ENCODE data around the gene RIN1. TPM values are rescaled to one million over a fixed set of nuclear protein-coding genes. Genes with fewer than 3 reads are reported as not detected.

RIN1 gene
- total and polyA plus RNA-seq, 2 donors (not counting 3 experiments of a cell fraction or from before 2014, with no cell fraction given), result 4.4 to 10.2 TPM

GRCh38 chr11:66341502-66342126 is 5.4 kb upstream of the RIN1 start:
- FAIRE-seq (no peak), DNase-seq (ENCODE audit: low read depth, low spot score) (no peak)
- H3K27ac ChIP-seq (ENCODE audit: insufficient read depth, low read depth, low read length), result no peak overlapping the region
- H3K9me1 ChIP-seq (replicated peaks; ENCODE audit: control insufficient read depth, extremely low read depth, insufficient read depth, low read length), result no peaks in the 10 kb centered on the region
- peaks cover 19% of the 10 kb centered on the region for H3K79me2 ChIP-seq (ENCODE audit: control insufficient read depth, insufficient read depth, low read length)
- POLR2A ChIA-PET, result no interaction called here
- peaks cover 0 to 23% of the 10 kb centered on the region in 2 experiments for H3K36me3 ChIP-seq (ENCODE audit: control insufficient read depth in 2 of 2, extremely low read depth in 1 of 2, insufficient read depth in 2 of 2, low read length in 2 of 2)
- no TSS peak for BruUV-seq (replicated peaks)
- no peaks in the 10 kb centered on the region for H3K9me3 ChIP-seq (replicated peaks; ENCODE audit: control insufficient read depth, insufficient read depth, low read length)
- H2AFZ ChIP-seq (ENCODE audit: low read depth, low read length), result no peak overlapping the region
- no peak overlapping the region for H3K4me2 ChIP-seq (ENCODE audit: insufficient read depth, low read length)
- H3K4me1 ChIP-seq (ENCODE audit: control insufficient read depth, extremely low read depth, insufficient read depth, low read length), result peaks cover 22% of the 10 kb centered on the region
- no peaks in the 10 kb centered on the region for H3K27me3 ChIP-seq (ENCODE audit: control insufficient read depth in 2 of 2, insufficient read depth in 2 of 2, low read length in 2 of 2)
- TF ChIP-seq EZH2 (IDR thresholded peaks at IDR 0.05; ENCODE audit: borderline replicate concordance, low read depth, low read length, severe bottlenecking) (no peak), POLR2A (IDR thresholded peaks at IDR 0.05; ENCODE audit: low read depth, low read length) (no peak), JUN (IDR thresholded peaks at IDR 0.05; ENCODE audit: borderline replicate concordance, insufficient read depth, insufficient read length, low read depth) (no peak), POLR2AphosphoS5 (IDR thresholded peaks at IDR 0.05; ENCODE audit: insufficient read depth, low read depth, low read length) (no peak), FOS (IDR thresholded peaks at IDR 0.05; ENCODE audit: borderline replicate concordance, insufficient read depth, low read length) (no peak), GATA2 (IDR thresholded peaks at IDR 0.05; ENCODE audit: insufficient read depth, insufficient read length, low read depth, low read length) (no peak), MYC (IDR thresholded peaks at IDR 0.05; ENCODE audit: low read depth, low read length) (no peak)
- TF ChIP-seq, protein P1, sequence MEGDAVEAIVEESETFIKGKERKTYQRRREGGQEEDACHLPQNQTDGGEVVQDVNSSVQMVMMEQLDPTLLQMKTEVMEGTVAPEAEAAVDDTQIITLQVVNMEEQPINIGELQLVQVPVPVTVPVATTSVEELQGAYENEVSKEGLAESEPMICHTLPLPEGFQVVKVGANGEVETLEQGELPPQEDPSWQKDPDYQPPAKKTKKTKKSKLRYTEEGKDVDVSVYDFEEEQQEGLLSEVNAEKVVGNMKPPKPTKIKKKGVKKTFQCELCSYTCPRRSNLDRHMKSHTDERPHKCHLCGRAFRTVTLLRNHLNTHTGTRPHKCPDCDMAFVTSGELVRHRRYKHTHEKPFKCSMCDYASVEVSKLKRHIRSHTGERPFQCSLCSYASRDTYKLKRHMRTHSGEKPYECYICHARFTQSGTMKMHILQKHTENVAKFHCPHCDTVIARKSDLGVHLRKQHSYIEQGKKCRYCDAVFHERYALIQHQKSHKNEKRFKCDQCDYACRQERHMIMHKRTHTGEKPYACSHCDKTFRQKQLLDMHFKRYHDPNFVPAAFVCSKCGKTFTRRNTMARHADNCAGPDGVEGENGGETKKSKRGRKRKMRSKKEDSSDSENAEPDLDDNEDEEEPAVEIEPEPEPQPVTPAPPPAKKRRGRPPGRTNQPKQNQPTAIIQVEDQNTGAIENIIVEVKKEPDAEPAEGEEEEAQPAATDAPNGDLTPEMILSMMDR (IDR thresholded peaks at IDR 0.05; ENCODE audit: extremely low read depth in 1 of 2, insufficient read depth in 1 of 2, low read depth in 1 of 2, low read length in 2 of 2), result no peak
- TF ChIP-seq, protein P2, sequence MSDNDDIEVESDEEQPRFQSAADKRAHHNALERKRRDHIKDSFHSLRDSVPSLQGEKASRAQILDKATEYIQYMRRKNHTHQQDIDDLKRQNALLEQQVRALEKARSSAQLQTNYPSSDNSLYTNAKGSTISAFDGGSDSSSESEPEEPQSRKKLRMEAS (IDR thresholded peaks at IDR 0.05; ENCODE audit: insufficient read depth, insufficient read length), result no peak
- no peak overlapping the region for H3K4me3 ChIP-seq (replicated peaks in 1 of 3; ENCODE audit: insufficient read depth in 1 of 3, low read depth in 1 of 3, low read length in 3 of 3)
- intact Hi-C loops (cut with micrococcal nuclease), result no loop called here
- no peaks in the 10 kb centered on the region for H4K20me1 ChIP-seq (replicated peaks; ENCODE audit: control insufficient read depth, extremely low read depth, insufficient read depth, low read length)
- CTCF ChIA-PET, result no interaction called here
- dilution Hi-C loops (cut with MboI; ENCODE audit: extremely low pct_ligation_motif_present, low sequenced_read_pairs), result no loop called here
- no peak overlapping the region for H3K9ac ChIP-seq (replicated peaks; ENCODE audit: extremely low read depth, insufficient read depth, low read length)

All from endothelial cell of umbilical vein (primary cell).